IPS-20b (cell line): ENCODE data around the gene TPCN2.

Source experiments
- H3K27ac ChIP-seq: one replicate; pipeline ENCODE4 v1.5.1; 2013; ENCODE audit warnings: low read length
- H3K27me3 ChIP-seq: 2 replicates; pipeline ENCODE4 v1.6.1; 2013; ENCODE audit warnings: mild to moderate bottlenecking, low read length, inconsistent platforms; ENCODE audit not compliant: insufficient read depth
- H3K36me3 ChIP-seq: 2 replicates; pipeline ENCODE4 v1.6.1; 2013; ENCODE audit warnings: low read depth, mild to moderate bottlenecking, inconsistent platforms, low read length, moderate library complexity; ENCODE audit not compliant: insufficient read depth
- H3K4me1 ChIP-seq: 2 replicates; pipeline ENCODE4 v1.6.1; 2013; ENCODE audit warnings: mild to moderate bottlenecking, control low read depth, inconsistent platforms, low read length, moderate library complexity; ENCODE audit not compliant: insufficient read depth
- H3K4me3 ChIP-seq: 2 replicates; pipeline ENCODE4 v1.5.1; 2013; ENCODE audit warnings: mild to moderate bottlenecking, low read length, inconsistent platforms
- H3K9ac ChIP-seq: 2 replicates; pipeline ENCODE4 v1.6.1; 2013; ENCODE audit warnings: low read depth, mild to moderate bottlenecking, inconsistent platforms, low read length, moderate library complexity
- H3K9me3 ChIP-seq: 2 replicates; pipeline ENCODE4 v1.6.1; 2013; ENCODE audit warnings: mild to moderate bottlenecking, low read depth, low read length, inconsistent platforms; ENCODE audit not compliant: insufficient read depth

The TPCN2 gene

GRCh38 chr11:69155302-69156234 is 106.8 kb downstream of the TPCN2 start, which contains the start of gene SMIM38:
TSS of gene SMIM38 (plus strand) at chr11:69155935. CDS start at chr11:69157847, 1,912 bp downstream.
- Histone ChIP-seq H3K9ac (no peak within 1 kb of the TSS), H3K36me3 (no peaks in the 10 kb centered on the region), H3K27ac (no peak within 1 kb of the TSS), H3K4me1 (peaks cover 9% of the 10 kb centered on the region; the same call in 1 of the 2 replicates), H3K27me3 (peaks cover 4% of the 10 kb centered on the region), H3K9me3 (no peaks in the 10 kb centered on the region), H3K4me3 (no peak within 1 kb of the TSS)

- Histone ChIP-seq H3K9ac (no peak overlapping the region), H3K4me3 (no peak overlapping the region), H3K27me3 (peaks cover 4% of the 10 kb centered on the region), H3K4me1 (peaks cover 9% of the 10 kb centered on the region; the same call in 1 of the 2 replicates), H3K36me3 (no peaks in the 10 kb centered on the region), H3K27ac (no peak overlapping the region), H3K9me3 (no peaks in the 10 kb centered on the region)
Observed at GRCh38 chr11:69156235-69156639, 107.5 kb downstream of the TPCN2 start.

GRCh38 chr11:69156673-69157155 is 108.0 kb downstream of the TPCN2 start:
- Histone ChIP-seq H3K9me3 (no peaks in the 10 kb centered on the region), H3K27ac (no peak overlapping the region), H3K4me1 (peaks cover 9% of the 10 kb centered on the region; the same call in 1 of the 2 replicates), H3K36me3 (no peaks in the 10 kb centered on the region), H3K4me3 (no peak overlapping the region), H3K27me3 (peaks cover 4% of the 10 kb centered on the region), H3K9ac (no peak overlapping the region)

GRCh38 chr11:69157156-69157821 is 108.6 kb downstream of the TPCN2 start:
- peaks cover 5% of the 10 kb centered on the region; the same call in 1 of the 2 replicates for H3K4me1 ChIP-seq

GRCh38 chr11:69157822-69158231 is 109.1 kb downstream of the TPCN2 start:
- Histone ChIP-seq H3K9ac (no peak overlapping the region), H3K4me3 (no peak overlapping the region), H3K27ac (no peak overlapping the region), H3K4me1 (peaks cover 4% of the 10 kb centered on the region; the same call in 1 of the 2 replicates), H3K36me3 (no peaks in the 10 kb centered on the region), H3K27me3 (no peaks in the 10 kb centered on the region; the same call in 1 of the 2 replicates), H3K9me3 (no peaks in the 10 kb centered on the region)

More at GRCh38 chr11:69157156-69157821, 108.6 kb downstream of the TPCN2 start:
- Histone ChIP-seq H3K27ac (no peak overlapping the region), H3K27me3 (peaks cover 2% of the 10 kb centered on the region), H3K4me3 (no peak overlapping the region), H3K9me3 (no peaks in the 10 kb centered on the region), H3K9ac (no peak overlapping the region), H3K36me3 (no peaks in the 10 kb centered on the region)

- no peaks in the 10 kb centered on the region for H3K36me3 ChIP-seq
- no peaks in the 10 kb centered on the region for H3K4me1 ChIP-seq
- no peaks in the 10 kb centered on the region; the same call in 1 of the 2 replicates for H3K27me3 ChIP-seq
- no peaks in the 10 kb centered on the region for H3K9me3 ChIP-seq
- no peak overlapping the region for H3K9ac ChIP-seq
- H3K27ac ChIP-seq = no peak overlapping the region
- no peak overlapping the region for H3K4me3 ChIP-seq
Observed at GRCh38 chr11:69158301-69159149, 109.8 kb downstream of the TPCN2 start.

GRCh38 chr11:69159150-69159852 is 110.6 kb downstream of the TPCN2 start:
- Histone ChIP-seq H3K27me3 (no peaks in the 10 kb centered on the region; the same call in 1 of the 2 replicates), H3K4me3 (no peak overlapping the region), H3K9ac (no peak overlapping the region), H3K9me3 (peaks cover 5% of the 10 kb centered on the region; the same call in 1 of the 2 replicates), H3K4me1 (no peaks in the 10 kb centered on the region), H3K27ac (no peak overlapping the region), H3K36me3 (no peaks in the 10 kb centered on the region)

GRCh38 chr11:69160296-69161116 is 111.8 kb downstream of the TPCN2 start:
- Histone ChIP-seq H3K9me3 (peaks cover 5% of the 10 kb centered on the region; the same call in 1 of the 2 replicates), H3K36me3 (no peaks in the 10 kb centered on the region), H3K4me1 (no peaks in the 10 kb centered on the region), H3K9ac (no peak overlapping the region), H3K27me3 (no peaks in the 10 kb centered on the region; the same call in 1 of the 2 replicates), H3K4me3 (no peak overlapping the region), H3K27ac (no peak overlapping the region)

GRCh38 chr11:69161117-69161407 is 112.3 kb downstream of the TPCN2 start:
- H3K36me3 ChIP-seq = no peaks in the 10 kb centered on the region
- no peak overlapping the region for H3K27ac ChIP-seq
- H3K27me3 ChIP-seq = no peaks in the 10 kb centered on the region; the same call in 1 of the 2 replicates
- H3K9ac ChIP-seq = no peak overlapping the region
- H3K9me3 ChIP-seq = peaks cover 5% of the 10 kb centered on the region; the same call in 1 of the 2 replicates
- no peak overlapping the region for H3K4me3 ChIP-seq
- no peaks in the 10 kb centered on the region for H3K4me1 ChIP-seq

- Histone ChIP-seq H3K27ac (no peak overlapping the region), H3K9ac (no peak overlapping the region), H3K9me3 (peaks cover 5% of the 10 kb centered on the region; the same call in 1 of the 2 replicates), H3K4me1 (peaks cover 2% of the 10 kb centered on the region; the same call in 1 of the 2 replicates), H3K27me3 (no peaks in the 10 kb centered on the region; the same call in 1 of the 2 replicates), H3K4me3 (no peak overlapping the region), H3K36me3 (no peaks in the 10 kb centered on the region)
Observed at GRCh38 chr11:69162505-69162904, 113.8 kb downstream of the TPCN2 start.
